HG03139 (cell line): Measurements from ENCODE around the gene PLA2G1B.

ENCODE experiments used
- ATAC-seq: cut with Tn5 transposase; IDR thresholded peaks from one replicate; pipeline ENCODE4 v1.9.1; 2021; ENCODE audit not compliant: unreplicated experiment

PLA2G1B gene

DNA sequence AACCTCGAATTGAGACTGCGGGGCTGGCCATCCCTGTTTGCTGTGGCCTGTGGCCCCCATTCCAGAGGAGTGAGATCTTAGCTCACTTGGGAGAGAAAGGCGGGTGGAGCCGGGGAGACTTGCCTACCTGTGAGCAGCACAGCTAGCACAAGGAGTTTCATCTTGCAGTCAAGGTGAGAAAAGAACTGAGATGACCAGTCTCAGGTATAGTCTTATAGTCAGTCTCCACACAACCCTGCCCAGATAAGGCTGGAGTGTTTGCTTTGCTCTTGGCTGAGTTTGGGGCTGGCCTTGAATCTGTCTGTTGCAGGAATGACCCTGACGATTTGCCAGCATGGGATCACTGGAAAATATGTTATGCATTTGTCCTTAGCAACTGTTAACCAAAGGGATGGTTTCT lies at the start of gene PLA2G1B:
Gene PLA2G1B, minus strand, starts transcription at position 187 of the 400 bp plus-strand sequence. Its CDS starts 26 bp downstream, at position 161.
- ATAC-seq, result no peak

DNA sequence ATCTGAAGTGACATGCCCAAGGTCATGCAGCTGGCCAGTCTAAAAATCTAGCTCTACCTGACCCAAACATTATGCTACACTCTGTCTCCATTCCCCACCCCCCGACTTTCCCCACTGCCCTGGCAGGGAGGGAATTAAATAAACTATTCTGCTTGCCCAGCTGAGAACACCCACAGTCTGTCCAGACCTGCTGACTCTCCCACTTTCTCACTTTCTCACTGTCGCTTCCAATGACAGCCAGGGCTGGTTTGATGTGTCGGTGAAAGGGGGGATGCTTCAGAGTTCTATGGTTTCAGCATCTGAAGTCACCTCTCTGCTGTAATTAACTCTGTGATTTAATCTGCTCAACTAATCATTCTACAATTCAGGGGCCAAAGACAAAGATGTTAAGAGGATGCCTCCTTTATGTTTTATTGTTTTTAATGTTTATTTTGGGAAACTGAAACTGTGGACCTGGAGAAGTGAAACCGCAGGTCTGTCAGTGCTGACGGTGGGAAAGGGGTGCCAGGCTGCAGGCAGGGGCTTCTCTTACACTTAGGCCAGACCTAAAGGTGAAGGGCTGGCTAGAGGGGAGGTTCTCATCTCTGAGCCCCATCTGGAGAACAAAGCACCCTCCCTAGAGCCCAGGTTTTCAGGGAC lies 49.5 kb upstream of the PLA2G1B start:
- ATAC-seq, result no peak

DNA sequence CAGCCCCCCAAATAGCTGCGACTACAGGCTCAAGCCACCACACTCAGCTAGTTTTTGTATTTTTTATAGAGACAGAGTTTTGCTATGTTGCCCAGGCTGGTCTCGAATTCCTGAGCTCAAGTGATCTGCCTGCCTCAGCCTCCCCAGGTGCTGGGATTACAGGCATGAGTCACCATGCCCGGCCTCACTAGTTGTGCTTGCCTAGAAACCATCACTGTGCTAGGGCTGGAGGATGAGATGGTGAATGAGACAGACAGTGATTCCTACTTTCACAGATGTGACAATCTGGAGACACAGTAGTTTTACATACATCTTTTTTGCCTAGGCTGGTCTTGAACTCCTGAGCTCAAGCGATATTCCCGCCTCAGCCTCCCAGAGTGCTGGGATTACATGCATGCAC lies 48.8 kb upstream of the PLA2G1B start:
- no peak for ATAC-seq

DNA sequence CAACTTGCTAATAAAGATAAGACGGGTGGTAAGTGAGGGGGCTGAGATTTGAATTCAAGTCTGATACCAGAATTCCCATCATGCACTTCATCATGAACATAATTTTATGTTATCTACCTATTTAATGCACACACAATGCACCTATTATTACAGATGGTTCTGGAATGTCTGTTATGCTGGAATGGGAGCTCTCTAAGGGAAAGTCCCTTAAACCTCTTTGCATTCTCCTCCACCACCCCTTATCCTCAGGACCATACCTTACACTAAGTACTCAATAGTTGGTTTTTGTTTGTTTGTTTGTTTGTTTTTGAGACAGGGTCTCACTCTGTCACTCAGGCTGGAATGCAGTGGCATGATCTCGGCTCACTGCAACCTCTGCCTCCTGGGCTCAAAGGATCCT lies 48.4 kb upstream of the PLA2G1B start:
- ATAC-seq, result no peak

DNA sequence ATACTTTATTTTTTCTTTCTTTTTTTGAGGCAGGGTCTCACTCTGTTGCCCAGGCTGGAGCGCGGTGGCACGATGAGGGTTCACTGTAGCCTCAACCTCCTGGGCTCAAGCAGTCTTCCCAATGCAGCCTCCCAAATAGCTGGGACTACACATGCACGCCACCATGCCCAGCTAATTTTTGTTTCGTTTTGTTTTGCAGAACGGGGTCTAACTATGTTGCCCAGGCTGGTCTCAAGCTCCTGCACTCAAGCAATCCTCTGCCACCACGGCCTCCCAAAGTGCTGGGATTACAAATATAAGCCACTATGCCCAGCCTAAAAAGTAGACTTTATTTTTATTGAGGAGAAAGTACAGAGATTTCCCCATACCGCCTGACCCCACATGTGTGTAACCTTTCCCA lies 46.1 kb upstream of the PLA2G1B start:
- no peak for ATAC-seq

DNA sequence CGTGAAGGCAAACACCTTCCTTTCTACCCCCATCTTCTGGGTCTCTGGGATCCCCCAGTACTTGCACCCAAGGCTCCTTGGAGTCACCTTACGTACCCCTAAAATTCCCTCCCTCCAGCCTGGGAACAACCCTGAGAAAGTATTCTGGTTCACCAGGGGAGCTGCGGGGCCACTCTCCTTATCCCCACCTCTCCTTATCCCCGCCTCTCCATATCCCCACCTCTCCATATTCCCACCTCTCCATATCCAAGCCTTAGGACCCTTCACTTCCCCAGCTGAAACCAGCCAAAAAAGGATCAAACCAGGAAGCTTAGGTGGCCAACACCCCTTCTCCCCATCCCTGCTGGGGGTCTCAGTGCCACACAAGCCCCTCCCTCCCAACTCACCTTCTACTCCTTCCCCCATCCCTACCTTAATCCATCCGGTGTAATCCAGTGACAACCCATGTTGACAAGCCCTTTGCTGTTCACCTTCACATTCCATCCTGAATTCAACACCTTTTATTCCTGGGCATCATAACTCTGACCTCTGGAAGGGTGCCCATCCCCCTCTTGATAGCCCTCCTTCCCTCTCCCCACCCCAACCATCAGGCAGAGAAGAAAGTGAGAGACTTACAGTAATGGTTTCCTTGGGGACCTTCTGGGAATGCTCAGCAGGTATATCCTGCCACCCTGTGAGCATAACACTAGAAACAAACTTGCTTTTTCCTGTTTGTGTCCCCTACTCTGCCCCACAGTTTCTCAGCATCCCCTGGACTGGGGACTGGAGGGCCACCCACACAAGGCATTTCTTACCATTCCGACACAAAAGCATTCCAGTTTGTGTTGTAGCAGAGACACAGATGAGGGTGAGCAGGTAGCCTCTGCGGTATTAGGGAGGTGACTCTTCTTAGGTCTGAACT lies 43.0 kb upstream of the PLA2G1B start:
- ATAC-seq, result no peak

DNA sequence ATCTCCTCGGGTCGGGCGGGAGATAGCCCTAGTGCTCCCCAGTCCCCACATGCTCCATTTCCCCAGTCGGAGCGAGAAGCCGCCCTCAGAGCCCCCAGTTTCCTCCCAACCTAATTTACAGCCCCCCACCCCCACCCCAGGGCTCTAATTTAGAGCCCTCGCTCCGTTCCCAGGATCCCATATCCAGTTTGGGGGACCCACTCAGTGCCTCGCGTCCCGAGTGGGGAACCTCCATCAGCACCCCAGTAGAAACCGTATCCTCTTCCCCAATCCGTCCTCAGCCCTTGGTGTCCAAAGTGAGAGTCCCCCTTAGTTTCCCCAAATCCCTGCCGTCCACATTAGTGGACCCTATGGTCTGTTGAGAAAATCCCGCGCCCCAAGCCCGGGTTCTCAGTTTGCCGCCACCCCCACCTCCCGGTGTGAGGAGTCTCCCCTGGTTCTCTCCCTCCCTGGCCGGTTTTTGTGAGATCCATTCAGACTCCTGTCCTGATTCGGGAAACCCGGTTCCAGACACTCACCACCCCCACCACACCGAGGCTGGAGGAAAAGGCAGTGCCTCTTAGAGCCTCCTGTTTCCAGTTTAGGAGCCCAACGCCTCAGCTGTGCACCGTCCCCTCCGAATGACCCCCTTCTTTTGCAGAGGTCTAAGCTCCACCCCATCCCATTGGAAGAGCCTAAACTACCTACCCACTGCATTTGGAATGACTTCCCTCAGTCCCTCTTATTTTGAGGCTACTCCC lies 42.2 kb upstream of the PLA2G1B start:
- ATAC-seq, result no peak

DNA sequence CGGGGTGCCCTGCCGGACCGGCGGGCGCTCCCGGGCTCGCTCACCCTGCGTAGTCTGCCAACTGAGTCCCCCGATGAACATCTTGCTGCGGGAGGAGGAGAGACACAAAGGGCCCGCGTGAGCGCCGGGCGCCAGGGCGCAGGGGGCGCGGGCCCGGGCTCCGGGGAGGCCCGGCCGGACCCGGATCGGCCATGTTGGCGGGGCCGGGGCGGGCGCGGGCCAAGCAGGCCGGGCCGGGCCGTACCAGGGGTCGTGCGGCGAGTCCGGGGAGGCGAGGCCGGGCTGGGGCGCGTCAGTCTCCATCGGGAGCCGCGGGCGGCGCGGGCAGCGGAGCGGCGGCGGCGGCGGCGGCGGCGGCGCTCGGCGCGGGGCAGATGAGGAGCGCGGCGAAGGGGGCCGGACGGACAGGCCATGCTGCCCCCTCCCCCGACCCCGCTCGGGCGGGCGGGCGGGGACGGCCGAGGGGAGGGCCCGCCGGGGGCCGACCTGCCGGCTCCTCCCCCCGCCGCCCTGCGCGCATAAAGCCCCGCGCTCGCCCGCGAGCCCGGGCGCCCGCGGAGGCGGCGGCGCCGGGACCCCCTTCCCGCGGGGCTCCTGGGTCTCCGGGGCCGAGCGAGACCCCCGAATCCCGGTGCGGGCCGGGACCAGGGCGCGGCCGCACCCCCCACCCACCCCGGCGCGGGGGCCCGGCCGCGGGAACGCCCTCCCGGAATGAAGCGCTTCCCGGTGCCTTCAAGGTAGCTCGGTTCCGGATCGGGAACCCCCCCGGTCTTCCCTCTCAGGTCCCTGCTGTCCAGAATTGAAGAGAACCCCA lies 41.4 kb upstream of the PLA2G1B start, which contains the start of gene MSI1:
Gene MSI1, minus strand, starts transcription at position 376 of the 814 bp plus-strand sequence. Its CDS starts 73 bp downstream, at position 303.
- no peak for ATAC-seq

DNA sequence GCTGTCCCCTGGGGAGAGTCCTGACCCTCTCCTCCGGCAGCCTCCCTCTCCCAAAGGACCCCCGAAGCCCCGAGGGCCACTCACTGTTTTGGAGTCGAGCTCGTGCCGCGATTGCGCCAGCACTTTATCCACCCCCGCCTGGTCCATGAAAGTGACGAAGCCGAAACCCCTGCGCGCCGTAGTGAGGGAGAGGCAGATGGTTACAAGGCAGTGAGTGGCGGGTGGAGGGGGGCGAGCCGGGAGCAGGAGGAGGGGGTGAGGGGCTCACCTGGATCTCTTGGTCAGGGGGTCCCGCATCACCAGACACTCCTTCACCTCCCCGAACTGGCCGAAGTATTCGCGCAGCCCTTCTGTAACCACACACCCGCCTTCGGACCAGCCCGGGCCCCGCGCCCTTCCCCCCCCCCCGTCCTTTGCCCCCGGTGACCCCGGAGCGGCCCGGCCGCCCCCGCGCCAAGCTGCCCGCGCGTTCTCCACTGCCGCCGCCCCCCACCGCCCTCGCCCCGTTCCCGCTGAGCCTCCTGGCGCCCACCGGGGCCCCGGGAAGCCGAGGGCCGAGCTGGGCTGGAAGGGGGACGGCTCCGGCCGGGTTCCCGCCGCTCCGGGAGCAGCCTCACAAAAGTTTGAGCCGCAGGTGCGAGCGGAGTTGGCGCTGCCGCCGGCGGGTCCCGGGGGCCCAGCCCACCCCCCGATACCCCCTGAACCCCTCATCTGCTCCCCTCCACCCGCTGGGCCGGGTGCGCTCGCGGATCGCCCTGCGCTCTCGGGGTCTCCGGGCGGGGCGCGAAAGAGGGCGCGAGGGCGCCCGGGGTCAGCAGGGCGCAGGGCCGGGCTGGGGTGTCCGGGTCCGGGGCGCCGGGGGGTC lies 40.6 kb upstream of the PLA2G1B start:
- ATAC-seq, result no peak

DNA sequence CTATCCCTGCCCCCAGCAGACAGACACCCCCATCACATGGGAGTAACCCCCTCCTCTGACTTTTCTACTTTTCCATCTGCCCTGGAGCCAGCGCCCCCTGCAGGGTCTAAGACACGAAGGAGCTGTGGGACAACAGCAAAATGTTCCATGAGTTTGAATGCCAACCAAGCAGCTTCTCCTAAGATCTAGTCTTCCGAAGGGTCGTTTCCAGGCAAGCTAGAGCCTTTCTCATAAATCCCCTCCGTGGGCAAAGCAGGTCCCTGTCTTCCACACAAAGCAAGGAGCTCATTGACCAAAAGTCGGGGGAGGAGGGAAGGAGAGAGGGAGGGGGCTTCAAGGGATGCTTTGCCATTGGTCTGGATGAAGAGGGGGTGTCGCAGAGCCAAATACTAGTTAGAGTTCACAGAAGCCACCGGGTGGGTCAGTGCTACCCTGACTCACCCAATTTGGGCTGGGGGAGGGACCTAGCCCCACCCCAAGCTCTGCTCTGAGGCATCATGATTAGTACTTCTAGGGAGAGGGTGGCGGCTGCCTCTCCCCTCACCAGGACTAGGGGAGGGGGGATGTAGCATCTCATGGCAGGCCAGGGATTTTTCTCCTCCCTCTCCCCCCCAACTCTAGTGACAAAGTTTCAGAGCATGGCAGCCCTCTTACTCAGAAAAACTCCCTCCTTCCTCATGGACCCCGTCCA lies 39.8 kb upstream of the PLA2G1B start:
- ATAC-seq, result no peak

DNA sequence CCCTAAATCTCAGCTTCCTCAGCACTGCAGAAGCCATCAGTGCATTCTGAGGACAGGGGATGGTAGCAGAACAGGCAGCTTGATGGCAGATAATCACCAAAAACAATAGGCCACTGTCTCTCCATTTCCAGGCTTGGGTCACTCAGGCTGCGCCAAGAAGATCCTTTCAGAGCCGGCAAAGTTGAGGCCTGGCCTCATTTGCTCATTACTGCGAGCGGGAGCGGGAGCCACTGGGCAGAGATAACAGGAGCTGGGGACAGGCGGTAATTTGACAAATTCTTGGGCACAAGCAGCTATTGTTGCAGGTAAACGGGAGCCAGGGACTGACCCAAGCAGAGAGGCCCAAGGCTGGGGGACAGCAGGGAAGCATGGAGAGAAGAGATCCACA lies 39.3 kb upstream of the PLA2G1B start:
- ATAC-seq, result no peak

DNA sequence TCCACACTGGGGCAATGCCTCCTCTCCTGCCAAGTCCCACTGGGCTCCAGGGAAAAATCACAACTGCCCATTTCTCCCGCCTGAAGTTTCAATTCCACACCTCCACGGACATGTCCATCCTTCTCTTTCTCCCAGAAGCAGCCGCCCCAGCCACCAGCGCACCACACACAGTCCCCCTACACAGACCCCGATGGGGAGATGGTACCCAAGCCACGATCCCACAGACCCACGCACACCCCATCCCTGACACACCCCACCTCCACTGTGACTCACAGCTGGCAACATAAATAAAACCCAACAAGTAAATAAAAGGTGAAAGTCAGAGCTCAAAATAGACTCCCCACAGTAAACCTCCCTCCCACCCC lies 38.7 kb upstream of the PLA2G1B start:
- no peak for ATAC-seq

DNA sequence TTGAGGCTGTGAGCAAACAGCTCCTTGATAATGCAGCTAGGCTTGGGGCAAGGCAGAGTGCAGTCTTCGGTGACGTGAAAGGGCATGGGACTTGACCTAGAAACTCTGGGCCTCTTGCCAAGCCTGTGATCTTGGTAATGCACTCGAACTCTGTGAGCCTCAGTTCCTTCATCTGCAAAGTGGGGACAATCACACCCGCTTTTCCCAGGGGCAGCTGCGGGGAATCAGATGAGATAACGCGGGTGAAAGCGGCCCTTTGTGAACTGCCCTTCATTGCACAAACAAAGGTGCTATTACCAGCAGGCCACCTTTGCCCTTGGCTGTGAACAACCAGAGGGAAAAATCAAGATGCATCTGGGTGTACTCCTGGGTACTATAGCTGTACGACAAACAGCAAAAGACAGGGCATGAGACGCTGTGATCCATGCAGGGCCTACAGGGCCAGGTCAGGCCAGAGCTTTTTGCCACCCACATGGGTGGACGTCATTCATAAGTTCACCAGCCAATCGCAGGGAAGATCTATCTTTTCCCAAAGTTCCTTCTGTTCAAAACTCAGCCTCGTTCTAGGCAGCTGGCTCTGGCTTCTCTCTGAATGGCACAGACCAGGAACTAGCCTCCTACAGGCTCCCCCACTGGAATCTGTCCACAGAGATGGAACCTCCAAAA lies 38.2 kb upstream of the PLA2G1B start:
- ATAC-seq, result no peak

DNA sequence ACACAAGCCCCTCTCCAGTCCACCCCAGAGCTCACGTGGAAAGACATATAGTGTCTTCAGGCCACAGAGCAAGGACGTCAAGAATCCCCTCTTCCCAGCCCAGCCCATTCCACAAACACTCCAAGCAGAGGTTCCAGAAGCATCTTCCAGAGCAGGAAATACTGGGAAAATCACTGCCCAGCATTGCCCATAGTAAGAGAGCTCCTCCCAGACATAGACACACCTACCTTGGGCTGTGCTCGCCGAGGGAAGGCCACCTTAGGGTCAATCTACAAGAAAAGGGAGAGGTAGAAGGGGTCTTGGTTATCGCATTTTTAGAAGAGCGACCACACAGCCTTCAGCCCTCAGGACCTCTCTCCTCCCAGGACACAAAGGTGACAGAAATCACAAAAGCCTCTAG lies 36.9 kb upstream of the PLA2G1B start:
- ATAC-seq, result no peak

DNA sequence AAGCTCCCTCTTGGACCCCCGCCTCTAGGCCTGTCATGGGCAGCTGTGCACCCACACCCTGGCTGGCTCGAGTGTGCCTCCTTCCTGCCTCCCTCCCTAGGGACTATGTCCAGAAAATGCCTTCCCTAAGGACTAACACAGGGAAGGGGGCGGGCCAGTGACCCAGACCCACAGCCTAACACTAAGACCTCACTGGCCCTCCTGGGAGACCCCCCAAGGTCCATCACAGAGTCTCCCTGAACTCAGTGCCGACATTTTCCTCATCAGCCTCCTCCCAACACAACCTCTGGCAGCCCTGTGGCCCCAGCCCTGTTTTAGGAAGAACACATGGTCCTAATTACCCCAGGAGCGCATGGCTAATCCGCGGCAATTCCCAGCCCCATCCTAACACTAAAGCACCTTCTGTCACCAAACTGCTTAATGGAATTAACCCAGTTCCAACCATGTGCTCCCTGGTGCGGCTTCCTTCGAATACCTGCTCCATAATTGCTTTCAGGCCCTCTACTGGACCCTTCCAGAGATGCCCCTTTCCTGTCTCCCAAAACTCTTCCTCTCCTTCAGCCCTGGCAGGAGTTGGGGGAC lies 35.8 kb upstream of the PLA2G1B start:
- no peak for ATAC-seq

DNA sequence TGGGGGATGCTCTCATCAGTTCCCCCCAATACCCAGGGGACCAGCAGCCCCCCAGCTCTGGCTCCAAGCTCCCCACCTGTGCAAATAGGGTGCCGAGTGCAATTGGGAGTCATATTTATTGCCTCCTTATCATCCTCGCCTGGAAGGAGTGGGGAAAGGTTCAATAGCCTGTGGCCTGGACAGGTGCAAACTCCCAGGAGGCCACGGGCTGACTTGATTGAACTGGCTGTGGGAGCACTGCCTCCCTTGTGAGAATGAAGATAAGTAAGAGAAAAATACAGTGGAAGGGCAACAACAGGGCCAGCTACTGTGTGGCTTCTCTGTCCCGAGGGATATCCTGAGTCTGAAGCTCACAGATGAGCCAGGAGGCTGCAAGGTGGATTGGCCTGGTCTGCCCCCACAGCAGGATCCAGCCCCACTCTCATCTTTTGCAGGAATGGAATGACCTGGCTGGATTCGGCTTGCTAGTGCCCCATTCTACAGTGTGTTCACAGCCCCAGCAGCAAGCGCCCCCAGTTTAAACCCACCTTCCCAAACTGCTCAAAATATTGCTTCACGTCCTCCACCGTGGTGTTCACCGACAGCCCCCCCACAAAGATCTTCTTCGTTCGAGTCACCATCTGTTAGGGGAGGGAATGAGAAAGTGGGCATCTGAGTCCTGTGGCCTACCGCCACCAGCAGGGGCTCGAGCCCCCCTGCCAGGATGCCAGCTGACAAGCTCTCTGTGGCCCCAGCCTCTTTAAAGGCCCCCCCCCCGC lies 35.1 kb upstream of the PLA2G1B start:
- ATAC-seq, result no peak

DNA sequence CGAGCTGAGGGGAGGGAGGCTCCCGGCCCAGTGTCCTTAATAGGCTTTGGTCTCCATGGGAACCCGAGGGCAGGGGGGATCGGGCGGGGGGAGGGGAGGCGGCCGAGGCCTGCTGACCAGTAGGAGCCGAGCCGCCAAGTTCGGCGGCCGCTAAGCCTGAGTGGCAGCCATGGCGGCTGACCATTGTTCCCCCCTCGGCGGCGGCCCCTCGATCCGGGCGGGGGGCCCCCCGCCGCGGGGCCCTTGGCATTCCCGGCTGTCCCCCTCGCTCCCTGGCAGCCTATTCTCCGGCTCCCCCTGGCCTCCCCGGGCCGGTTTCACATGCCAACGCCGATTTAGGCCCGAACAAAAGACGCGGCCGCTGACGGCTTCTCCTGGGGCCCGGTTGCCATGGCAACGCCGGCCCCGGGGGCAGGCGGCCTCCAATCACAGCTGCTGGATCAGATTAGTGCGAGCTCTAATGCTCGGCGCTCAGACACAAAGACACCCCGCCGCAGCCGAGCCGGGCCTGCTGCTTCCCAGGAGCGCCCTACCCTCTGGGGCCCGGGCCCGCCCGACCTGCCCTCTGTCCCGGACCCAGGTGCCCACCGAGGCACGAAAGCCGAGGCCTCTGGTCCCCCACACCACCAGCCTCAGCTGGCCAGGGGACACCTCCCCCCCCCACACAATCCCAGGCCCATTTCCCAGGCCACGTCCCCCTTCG lies 34.1 kb upstream of the PLA2G1B start:
- no peak for ATAC-seq
